ENCODE data around the gene BLM. TPM values are rescaled to one million over a fixed set of nuclear protein-coding genes. Genes with fewer than 3 reads are reported as not detected.

Gene BLM
- total and polyA plus RNA-seq, 10 of the 15 experiments (the other 5 are each of a cell fraction or from before 2014, with no cell fraction given) = 23.0 to 68.4 (median 43.9) TPM

GRCh38 chr15:90683371-90683770, 33.8 kb upstream of the BLM start:
- no peak for ATAC-seq
- no TSS peak for BruUV-seq (replicated peaks)
- Histone ChIP-seq H3K9ac (ENCODE audit: control insufficient read depth, insufficient read depth, low read length) (no peak overlapping the region), H3K27me3 (replicated peaks in 1 of 2; ENCODE audit: control insufficient read depth in 2 of 2, insufficient read depth in 2 of 2, low read length in 1 of 2) (no peaks in the 10 kb centered on the region), H2AFZ (ENCODE audit: control insufficient read depth, low read depth, low read length) (no peak overlapping the region), H4K20me1 (ENCODE audit: control insufficient read depth, insufficient read depth) (no peaks in the 10 kb centered on the region), H3K4me2 (ENCODE audit: control insufficient read depth, insufficient read depth) (no peak overlapping the region), H3K79me2 (ENCODE audit: control insufficient read depth, insufficient read depth, low read length) (no peaks in the 10 kb centered on the region), H3K36me3 (ENCODE audit: control insufficient read depth in 2 of 2, insufficient read depth in 2 of 2, low read length in 1 of 2) (no peaks in the 10 kb centered on the region), H3K9me3 (replicated peaks; ENCODE audit: control insufficient read depth, insufficient read depth, low read length) (no peaks in the 10 kb centered on the region; the same call in 2 of the 3 replicates), H3K27ac (ENCODE audit: control insufficient read depth, insufficient read depth) (no peak overlapping the region), H3K4me3 (no peak overlapping the region), H3K4me1 (ENCODE audit: control insufficient read depth, insufficient read depth, low read length) (peaks cover 48% of the 10 kb centered on the region)
- 73% methylated on average over 10 of the region's 10 CpGs for WGBS (ENCODE audit: insufficient coverage, insufficient replicate concordance, low lambda C conversion rate, missing lambda C conversion rate)
- in situ Hi-C loops (cut with MboI) (no loop called here), intact Hi-C loops (cut with micrococcal nuclease; ENCODE audit: unreplicated experiment) (no loop called here)
- SMC1A ChIA-PET (ENCODE audit: uncharacterized antibody, unreplicated experiment) = interaction anchor here (1.1 to 6.9 kb wide), 5 partner anchors 10 to 34 kb away, joined by 3 to 112 read pairs (median 26); no protein-coding TSS in a partner anchor
- TF ChIP-seq BCL11A (IDR thresholded peaks at IDR 0.05; ENCODE audit: low read depth, low read length) (no peak), ZBED1 (IDR thresholded peaks at IDR 0.05; ENCODE audit: borderline replicate concordance) (no peak), MAX (IDR thresholded peaks at IDR 0.05; ENCODE audit: low read depth, low read length) (no peak)
- CTCF ChIA-PET = interaction anchor here (0.6 to 1.6 kb wide), 5 partner anchors 13 to 326 kb away, joined by 3 to 6 read pairs (median 4); no protein-coding TSS in a partner anchor
- FAIRE-seq = no peak
- RAD21 ChIA-PET (ENCODE audit: unreplicated experiment) = interaction anchor here (4.2 kb wide), 1 partner anchor 18 kb away, joined by 52 read pairs; no protein-coding TSS in a partner anchor
- no peak for DNase-seq (ENCODE audit: low read depth, low spot score)
- POLR2A ChIA-PET = interaction anchor here (0.7 to 3.9 kb wide), 3 partner anchors 18 to 135 kb away, joined by 3 to 75 read pairs (median 4); no protein-coding TSS in a partner anchor

GRCh38 chr15:90683876-90684275, 33.3 kb upstream of the BLM start:
- H3K4me3 ChIP-seq = no peak overlapping the region
- ChIA-PET POLR2A (interaction anchor here (3.2 to 3.9 kb wide), 3 partner anchors 18 to 28 kb away, joined by 28 to 75 read pairs (median 45); no protein-coding TSS in a partner anchor), CTCF (interaction anchor here (0.7 to 3.2 kb wide), 4 partner anchors 14 to 35 kb away, joined by 3 to 32 read pairs (median 4); no protein-coding TSS in a partner anchor), RAD21 (ENCODE audit: unreplicated experiment) (interaction anchor here (3.6 to 4.2 kb wide), 2 partner anchors 18 to 36 kb away, joined by 29 to 52 read pairs; no protein-coding TSS in a partner anchor), SMC1A (ENCODE audit: uncharacterized antibody, unreplicated experiment) (interaction anchor here (3.8 to 6.9 kb wide), 3 partner anchors 17 to 35 kb away, joined by 26 to 112 read pairs (median 61); no protein-coding TSS in a partner anchor)
- DNase-seq (ENCODE audit: low read depth, low spot score) = no peak
- intact Hi-C loops (cut with micrococcal nuclease; ENCODE audit: unreplicated experiment) (no loop called here), in situ Hi-C loops (cut with MboI) (no loop called here)
- H3K27ac ChIP-seq (ENCODE audit: control insufficient read depth, insufficient read depth) = no peak overlapping the region
- no peak for ATAC-seq
- H3K4me2 ChIP-seq (ENCODE audit: control insufficient read depth, insufficient read depth) = no peak overlapping the region
- no peak for TF ChIP-seq NKRF (conservative IDR thresholded peaks at IDR 0.05)
- TF ChIP-seq PAX8 (IDR thresholded peaks at IDR 0.05) = no peak
- no peak for TF ChIP-seq ZNF622 (IDR thresholded peaks at IDR 0.05)
- no peak for TF ChIP-seq IRF5 (IDR thresholded peaks at IDR 0.05; ENCODE audit: borderline replicate concordance)
- TF ChIP-seq SP1 (IDR thresholded peaks at IDR 0.05; ENCODE audit: low read depth, low read length) = no peak
- no peak for TF ChIP-seq GABPA (IDR thresholded peaks at IDR 0.05; ENCODE audit: low read depth)
- TF ChIP-seq TARDBP (IDR thresholded peaks at IDR 0.05; ENCODE audit: borderline replicate concordance) = no peak
- no peak for TF ChIP-seq NFYB (IDR thresholded peaks at IDR 0.05; ENCODE audit: insufficient read depth, low read depth, low read length)
- no peak for TF ChIP-seq MTA2 (IDR thresholded peaks at IDR 0.05; ENCODE audit: low read depth)
- TF ChIP-seq KDM1A (IDR thresholded peaks at IDR 0.05; ENCODE audit: borderline replicate concordance) = no peak
- no peak for TF ChIP-seq IRF3 (IDR thresholded peaks at IDR 0.05)
- H3K9ac ChIP-seq (ENCODE audit: control insufficient read depth, insufficient read depth, low read length) = no peak overlapping the region
- H3K27me3 ChIP-seq (replicated peaks in 1 of 2; ENCODE audit: control insufficient read depth in 2 of 2, insufficient read depth in 2 of 2, low read length in 1 of 2) = no peaks in the 10 kb centered on the region
- no peak overlapping the region for H2AFZ ChIP-seq (ENCODE audit: control insufficient read depth, low read depth, low read length)
- H3K36me3 ChIP-seq (ENCODE audit: control insufficient read depth in 2 of 2, insufficient read depth in 2 of 2, low read length in 1 of 2) = no peaks in the 10 kb centered on the region
- FAIRE-seq = no peak
- WGBS (ENCODE audit: insufficient coverage, insufficient replicate concordance, low lambda C conversion rate, missing lambda C conversion rate) = 100% methylated on average over 4 of the region's 4 CpGs
- H3K9me3 ChIP-seq (replicated peaks; ENCODE audit: control insufficient read depth, insufficient read depth, low read length) = no peaks in the 10 kb centered on the region; the same call in 2 of the 3 replicates
- no TSS peak for BruUV-seq (replicated peaks)
- H4K20me1 ChIP-seq (ENCODE audit: control insufficient read depth, insufficient read depth) = no peaks in the 10 kb centered on the region
- peaks cover 47% of the 10 kb centered on the region for H3K4me1 ChIP-seq (ENCODE audit: control insufficient read depth, insufficient read depth, low read length)
- no peaks in the 10 kb centered on the region for H3K79me2 ChIP-seq (ENCODE audit: control insufficient read depth, insufficient read depth, low read length)

Measured in GM12878 (cell line).